ENCODE data around the gene GRM4. TPM values are rescaled to one million over a fixed set of nuclear protein-coding genes. Genes with fewer than 3 reads are reported as not detected.

The GRM4 gene
- total RNA-seq, 4 donors from 2014 or later, result 0.35 to 2.2 TPM; not detected in 2

- TF ChIP-seq CTCF (IDR thresholded peaks at IDR 0.05) (no peak), POLR2A (IDR thresholded peaks at IDR 0.05) (no peak)
- H3K27me3 ChIP-seq, result no peaks in the 10 kb centered on the region
- H3K4me3 ChIP-seq, result no peak overlapping the region
- no peaks in the 10 kb centered on the region for H3K36me3 ChIP-seq
- no peaks in the 10 kb centered on the region for H3K9me3 ChIP-seq
- H3K4me1 ChIP-seq, result no peaks in the 10 kb centered on the region
- no peak overlapping the region for H3K27ac ChIP-seq
- DNase-seq, result no peak
- intact Hi-C loops (cut with DNase I; ENCODE audit: low total_unique reads), result no loop called here
Measured at GRCh38 chr6:34049395-34050342, 96.2 kb downstream of the GRM4 start.

DNA sequence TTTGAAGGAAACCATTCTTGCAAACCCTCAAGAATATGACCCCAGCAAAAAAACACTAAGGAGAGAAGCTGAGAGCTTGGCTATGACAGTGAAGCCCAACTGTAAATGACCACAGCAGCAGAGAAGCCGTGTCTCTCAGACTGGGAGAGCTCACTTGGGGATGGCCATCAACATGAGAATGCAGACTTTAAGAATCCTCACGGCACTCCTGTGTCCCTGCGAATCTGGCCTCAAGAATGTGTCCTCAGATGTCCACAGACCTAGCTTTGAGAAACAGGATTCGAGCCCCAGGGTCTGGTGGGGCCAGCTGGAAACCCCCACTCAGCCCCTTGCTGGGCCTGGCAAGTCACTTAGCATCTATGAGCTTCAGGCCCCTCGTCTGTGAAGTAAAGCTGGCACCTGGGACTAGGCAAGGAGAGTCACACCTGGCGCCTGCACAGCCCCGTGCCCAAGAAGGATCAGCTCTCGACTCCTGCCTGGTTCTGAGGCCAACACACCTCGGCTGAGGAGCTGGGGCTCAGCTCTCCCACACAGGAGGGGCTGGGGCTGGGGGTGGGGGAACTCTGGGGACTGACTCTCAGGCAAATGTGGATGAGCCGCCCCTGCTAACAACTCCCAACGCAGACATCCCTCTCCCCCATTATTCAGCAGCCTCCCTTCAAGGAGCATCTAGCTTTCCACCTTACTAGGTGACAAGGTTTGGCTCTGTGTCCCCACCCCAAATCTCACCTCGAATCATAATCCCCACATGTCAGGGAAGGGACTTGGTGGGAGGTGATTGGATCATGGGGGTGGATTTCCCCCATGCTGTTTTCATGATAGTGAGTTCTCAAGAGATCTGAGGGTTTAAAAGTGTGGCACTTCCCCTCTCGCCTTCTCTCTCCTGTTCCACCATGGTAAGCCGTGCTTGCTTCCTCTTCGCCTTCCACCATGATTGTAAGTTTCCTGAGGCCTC is 97.7 kb downstream of the GRM4 start:
- TF ChIP-seq CTCF (IDR thresholded peaks at IDR 0.05) (no peak), POLR2A (IDR thresholded peaks at IDR 0.05) (no peak)
- Histone ChIP-seq H3K9me3 (no peaks in the 10 kb centered on the region), H3K36me3 (no peaks in the 10 kb centered on the region), H3K27me3 (no peaks in the 10 kb centered on the region), H3K4me1 (no peaks in the 10 kb centered on the region), H3K27ac (no peak overlapping the region), H3K4me3 (no peak overlapping the region)
- no peak for DNase-seq
- intact Hi-C loops (cut with DNase I; ENCODE audit: low total_unique reads), result no loop called here

DNA sequence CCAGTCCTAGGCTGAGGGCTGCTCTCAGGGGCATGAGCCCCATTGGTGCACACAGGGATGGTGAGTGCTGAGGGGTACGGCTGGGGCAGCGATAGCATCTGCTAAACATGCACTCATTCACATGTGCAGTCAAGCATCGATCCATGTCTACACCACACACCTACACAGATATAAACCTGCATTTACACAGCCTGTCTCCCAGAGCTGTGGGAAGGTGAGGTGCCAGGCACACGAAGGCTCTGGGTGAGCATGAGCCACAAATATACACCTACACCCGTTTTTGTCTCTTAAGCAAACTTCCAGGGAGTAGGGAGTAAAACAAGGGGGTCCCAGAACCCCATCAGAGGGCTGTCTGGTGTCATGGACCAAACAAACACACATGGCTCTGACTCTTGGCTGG is 99.3 kb downstream of the GRM4 start:
- intact Hi-C loops (cut with DNase I; ENCODE audit: low total_unique reads), result no loop called here
- no peak overlapping the region for H3K4me3 ChIP-seq
- H3K36me3 ChIP-seq, result no peaks in the 10 kb centered on the region
- no peaks in the 10 kb centered on the region for H3K4me1 ChIP-seq
- TF ChIP-seq CTCF (IDR thresholded peaks at IDR 0.05), result no peak
- TF ChIP-seq POLR2A (IDR thresholded peaks at IDR 0.05), result no peak
- no peaks in the 10 kb centered on the region for H3K9me3 ChIP-seq
- no peak overlapping the region for H3K27ac ChIP-seq
- DNase-seq, result no peak
- H3K27me3 ChIP-seq, result no peaks in the 10 kb centered on the region

DNA sequence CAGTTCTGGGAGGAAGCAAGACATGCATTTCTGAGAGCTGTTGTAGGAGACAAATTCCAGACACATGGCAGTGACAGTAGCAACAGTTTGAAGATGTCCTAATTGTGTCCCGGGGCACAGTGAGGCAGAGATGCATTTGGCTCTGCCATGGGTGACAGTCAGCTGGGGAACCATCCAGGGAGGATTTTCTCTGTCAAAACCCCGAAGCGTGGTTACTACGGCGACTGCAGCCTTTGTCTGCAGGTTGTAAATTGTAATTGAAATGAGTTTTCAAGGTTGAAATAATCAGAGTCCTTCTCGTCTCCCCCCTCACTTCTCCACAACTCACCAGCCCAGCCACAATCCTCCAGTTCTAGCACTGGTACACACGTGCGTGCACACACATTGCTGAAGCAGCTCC is 100.1 kb downstream of the GRM4 start:
- DNase-seq, result no peak
- intact Hi-C loops (cut with DNase I; ENCODE audit: low total_unique reads), result no loop called here
- H3K27ac ChIP-seq, result no peak overlapping the region
- no peaks in the 10 kb centered on the region for H3K9me3 ChIP-seq
- no peaks in the 10 kb centered on the region for H3K27me3 ChIP-seq
- H3K4me3 ChIP-seq, result no peak overlapping the region
- H3K36me3 ChIP-seq, result no peaks in the 10 kb centered on the region
- no peak for TF ChIP-seq POLR2A (IDR thresholded peaks at IDR 0.05)
- TF ChIP-seq CTCF (IDR thresholded peaks at IDR 0.05), result no peak
- no peaks in the 10 kb centered on the region for H3K4me1 ChIP-seq

Measured in uterus (tissue), 4 donors.